Mucosa of rectum (tissue), 2 donors: ENCODE results near the gene GYG2.

Source experiments
- H3K27ac ChIP-seq, 2 donors: one replicate each; pipeline ENCODE4 v1.7.0; 2013; ENCODE audit warnings: inconsistent platforms in 2 of 2, low read depth in 2 of 2, low read length in 2 of 2
- H3K27me3 ChIP-seq, 2 donors: one replicate each; pipeline ENCODE4 v1.7.0; 2013; ENCODE audit warnings: low read length in 2 of 2; ENCODE audit not compliant: control insufficient read depth in 2 of 2, insufficient read depth in 2 of 2
- H3K36me3 ChIP-seq, 2 donors: one replicate each; pipeline ENCODE4 v1.7.0; 2013; ENCODE audit warnings: low read length in 2 of 2; ENCODE audit not compliant: control insufficient read depth in 2 of 2, insufficient read depth in 2 of 2
- H3K4me1 ChIP-seq, 2 donors: one replicate each; pipeline ENCODE4 v1.7.0; 2013; ENCODE audit warnings: low read length in 2 of 2, mild to moderate bottlenecking in 1 of 2; ENCODE audit not compliant: control insufficient read depth in 2 of 2, insufficient read depth in 2 of 2
- H3K4me3 ChIP-seq, 2 donors: one replicate each; pipeline ENCODE4 v1.7.0; 2013; ENCODE audit warnings: low read length in 2 of 2
- H3K9ac ChIP-seq, 2 donors: one replicate each; pipeline ENCODE4 v1.7.0; 2013; ENCODE audit warnings: low read length in 2 of 2, low read depth in 1 of 2, mild to moderate bottlenecking in 1 of 2
- H3K9me3 ChIP-seq, 2 donors: one replicate each; pipeline ENCODE4 v1.7.0; 2013; ENCODE audit warnings: low read length in 2 of 2; ENCODE audit not compliant: control insufficient read depth in 2 of 2
- donor health status: healthy.
- donor health status: Normal muscosa, but diverticular disease.

The GYG2 gene

DNA sequence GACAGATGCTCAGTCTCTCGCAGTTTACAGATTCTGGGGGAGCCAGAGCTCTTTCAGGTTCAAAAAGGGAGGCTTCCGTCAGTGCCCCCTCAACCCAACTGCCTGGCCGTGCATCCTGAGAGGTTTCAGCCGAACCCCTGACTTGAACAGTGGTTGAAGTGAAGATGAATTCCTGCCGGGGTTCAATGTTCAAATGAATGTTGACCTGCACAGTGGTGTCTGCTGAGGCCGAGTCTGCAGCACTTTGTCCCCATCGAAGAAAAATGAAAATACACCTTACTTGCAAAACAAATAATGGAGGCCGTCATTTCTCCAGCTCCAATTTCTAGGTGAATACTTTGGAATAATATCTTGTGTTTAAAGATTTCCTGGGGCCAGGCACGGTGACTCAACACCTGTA, 33.7 kb downstream of the GYG2 start:
- Histone ChIP-seq H3K4me1 (no peaks in the 10 kb centered on the region), H3K27me3 (no peaks in the 10 kb centered on the region), H3K9ac (no peak overlapping the region), H3K27ac (no peak overlapping the region), H3K9me3 (no peaks in the 10 kb centered on the region), H3K4me3 (no peak overlapping the region), H3K36me3 (no peaks in the 10 kb centered on the region)

DNA sequence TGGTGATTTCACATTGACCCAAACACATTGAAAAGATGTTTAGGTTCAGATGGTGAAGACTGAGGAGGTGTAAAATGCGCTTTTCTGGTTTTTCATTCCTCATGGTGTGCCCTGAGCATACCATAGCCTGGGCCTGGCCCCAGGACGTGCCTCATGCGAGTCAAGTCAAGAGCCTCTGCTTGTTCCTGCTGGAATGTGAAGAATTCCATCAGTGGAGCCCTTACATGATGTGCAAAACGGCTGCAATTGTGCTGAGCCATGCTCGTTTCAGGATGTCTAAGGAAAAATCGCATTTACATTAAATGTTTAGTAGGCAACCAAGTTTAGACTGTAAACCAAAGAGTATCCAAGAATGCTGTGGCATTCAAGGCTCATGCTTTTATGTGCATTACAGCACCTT, 34.9 kb downstream of the GYG2 start:
- Histone ChIP-seq H3K4me1 (no peaks in the 10 kb centered on the region), H3K4me3 (no peak overlapping the region), H3K27ac (no peak overlapping the region), H3K36me3 (no peaks in the 10 kb centered on the region), H3K27me3 (no peaks in the 10 kb centered on the region), H3K9me3 (no peaks in the 10 kb centered on the region), H3K9ac (no peak overlapping the region)

DNA sequence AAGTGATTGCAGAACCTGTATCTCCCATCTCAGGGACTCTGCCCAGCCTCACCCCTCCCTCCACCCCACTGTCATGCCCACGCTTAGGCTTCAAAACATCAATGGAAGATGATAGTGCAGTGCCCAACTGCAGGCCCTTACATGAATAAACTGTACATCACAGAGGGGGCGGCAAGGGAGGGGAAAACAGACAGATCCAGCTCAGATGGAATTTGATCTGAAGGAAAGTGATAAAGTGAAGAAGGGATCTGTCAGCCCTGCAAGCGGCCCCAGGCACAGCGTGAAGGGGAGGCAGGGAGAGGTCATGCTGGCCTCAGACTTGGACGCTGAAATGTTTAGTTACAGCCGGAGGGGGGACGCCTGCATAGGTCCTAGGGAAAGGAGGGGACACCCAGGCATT, 38.5 kb downstream of the GYG2 start:
- Histone ChIP-seq H3K27me3 (no peaks in the 10 kb centered on the region), H3K4me1 (no peaks in the 10 kb centered on the region), H3K9ac (no peak overlapping the region), H3K27ac (no peak overlapping the region), H3K9me3 (peaks cover 0 to 2% of the 10 kb centered on the region in 2 donors), H3K4me3 (no peak overlapping the region), H3K36me3 (no peaks in the 10 kb centered on the region)

DNA sequence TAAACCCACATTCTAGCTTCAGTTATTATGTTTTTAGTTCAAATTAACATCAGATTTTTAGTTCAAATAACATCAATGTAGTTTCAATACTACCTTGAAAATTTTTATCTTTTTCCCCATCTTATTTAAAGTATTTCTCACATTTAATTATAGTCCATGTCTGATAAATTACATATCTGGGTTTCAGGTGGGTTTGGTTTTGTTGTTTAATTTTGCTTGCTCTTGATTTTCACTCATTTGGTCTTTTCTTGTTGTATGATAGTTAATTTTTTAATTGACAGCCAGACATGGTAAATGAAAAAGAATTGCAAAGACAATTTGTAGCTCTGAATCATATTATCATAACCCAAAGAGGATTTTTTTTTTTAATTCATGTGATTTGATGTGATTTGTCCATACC, 41.9 kb downstream of the GYG2 start:
- Histone ChIP-seq H3K36me3 (no peaks in the 10 kb centered on the region), H3K27ac (no peak overlapping the region), H3K4me3 (no peak overlapping the region), H3K9me3 (peaks cover 0 to 2% of the 10 kb centered on the region in 2 donors), H3K9ac (no peak overlapping the region), H3K27me3 (no peaks in the 10 kb centered on the region), H3K4me1 (no peaks in the 10 kb centered on the region)

DNA sequence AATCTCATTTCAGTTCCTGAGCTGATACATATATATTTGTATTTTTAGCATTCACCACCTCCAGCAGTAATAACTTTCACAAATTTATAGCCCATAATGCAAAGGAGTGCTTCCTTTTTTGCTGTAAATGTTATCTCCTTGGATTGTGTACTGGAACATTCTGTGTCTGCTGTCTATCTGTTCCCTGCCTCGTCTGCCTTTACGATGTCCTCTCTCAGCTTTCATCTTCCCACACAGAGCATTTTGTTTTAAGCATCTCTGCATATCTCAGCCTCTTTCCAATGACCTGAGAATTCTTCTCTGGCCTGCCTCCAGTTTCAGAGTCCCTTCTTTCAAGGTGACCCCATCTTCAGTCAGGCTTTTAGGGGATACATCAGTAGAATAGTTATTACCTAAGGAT, 43.1 kb downstream of the GYG2 start:
- Histone ChIP-seq H3K4me1 (no peaks in the 10 kb centered on the region), H3K4me3 (no peak overlapping the region), H3K27ac (no peak overlapping the region), H3K9me3 (peaks cover 0 to 2% of the 10 kb centered on the region in 2 donors), H3K9ac (no peak overlapping the region), H3K27me3 (no peaks in the 10 kb centered on the region), H3K36me3 (no peaks in the 10 kb centered on the region)

DNA sequence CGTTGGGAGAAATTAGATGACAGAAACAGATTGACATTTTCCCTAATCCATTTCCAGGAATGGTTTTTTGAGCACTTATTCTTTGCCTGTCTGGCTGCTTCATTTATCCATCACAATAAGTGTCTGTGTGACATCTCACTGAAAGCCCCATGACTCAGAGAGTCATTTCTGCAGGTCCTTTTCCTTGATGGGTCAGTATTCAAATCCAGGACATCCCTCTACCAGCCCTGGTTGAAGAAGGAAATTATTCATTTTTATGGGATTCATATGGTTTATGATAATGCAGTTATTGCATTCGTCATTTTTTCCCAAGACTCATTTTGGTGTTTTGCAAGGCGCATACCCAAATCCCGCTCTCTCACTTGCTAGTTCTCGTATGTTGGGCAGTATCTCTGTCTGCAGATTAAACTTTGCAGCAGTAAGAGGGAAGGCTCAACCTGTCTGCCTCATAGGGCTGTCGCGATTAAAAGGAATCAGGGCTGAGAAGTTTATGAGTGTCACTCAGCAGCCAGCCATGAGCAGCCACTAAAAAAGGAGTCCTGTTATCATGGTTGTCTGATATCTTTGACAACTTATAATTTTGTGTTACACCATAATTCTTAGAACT, 44.0 kb downstream of the GYG2 start:
- H3K4me3 ChIP-seq, result no peak overlapping the region
- H3K27ac ChIP-seq, result no peak overlapping the region
- H3K36me3 ChIP-seq, result no peaks in the 10 kb centered on the region
- no peaks in the 10 kb centered on the region for H3K4me1 ChIP-seq
- H3K27me3 ChIP-seq, result no peaks in the 10 kb centered on the region
- H3K9ac ChIP-seq, result no peak overlapping the region
- H3K9me3 ChIP-seq, result peaks cover 0 to 2% of the 10 kb centered on the region in 2 donors

DNA sequence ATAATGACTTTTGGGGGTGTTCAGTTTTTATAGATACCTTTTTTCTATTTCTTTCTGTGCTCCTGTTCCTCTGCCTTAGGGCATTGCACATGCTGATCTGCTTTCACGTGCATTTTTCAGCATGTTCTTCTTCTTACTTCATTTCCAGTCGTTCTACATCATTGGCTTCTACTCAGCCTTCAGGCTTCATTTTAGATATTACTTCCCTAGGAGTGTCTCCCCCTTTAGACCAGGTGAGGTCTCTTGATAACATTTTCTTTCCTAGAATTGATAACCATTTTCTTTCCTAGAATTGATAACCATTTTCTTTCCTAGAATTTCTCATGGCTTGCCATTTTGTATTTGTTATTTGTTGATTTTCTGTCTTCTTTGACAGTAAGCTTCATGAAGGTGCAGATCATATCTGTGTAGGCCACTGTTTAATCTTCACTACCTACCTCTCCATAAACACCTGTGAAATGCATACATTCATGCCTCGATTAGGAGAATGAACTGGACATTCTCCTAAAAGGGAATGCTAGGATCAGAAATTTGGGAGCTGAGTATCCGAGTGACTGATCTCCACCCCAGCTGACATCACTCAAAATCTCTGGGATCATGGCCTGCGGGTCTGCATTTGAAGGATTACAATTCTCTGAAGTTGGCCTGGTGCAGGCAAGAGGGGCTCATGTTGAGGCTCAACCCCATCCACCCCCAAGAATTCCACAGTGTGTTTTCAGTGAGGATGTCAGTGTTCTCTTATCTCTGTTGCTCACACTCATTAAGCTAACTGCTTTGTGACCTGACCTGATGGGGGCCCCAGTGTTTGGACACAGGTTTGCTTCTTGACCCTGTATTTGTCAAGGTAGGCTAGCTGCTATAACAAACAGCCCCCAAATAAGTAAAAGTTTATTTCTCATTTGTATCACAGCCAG, 45.7 kb downstream of the GYG2 start:
- H3K27ac ChIP-seq, result no peak overlapping the region
- H3K4me1 ChIP-seq, result no peaks in the 10 kb centered on the region
- no peaks in the 10 kb centered on the region for H3K36me3 ChIP-seq
- H3K9ac ChIP-seq, result no peak overlapping the region
- no peaks in the 10 kb centered on the region for H3K27me3 ChIP-seq
- H3K9me3 ChIP-seq, result no peaks in the 10 kb centered on the region
- H3K4me3 ChIP-seq, result no peak overlapping the region

DNA sequence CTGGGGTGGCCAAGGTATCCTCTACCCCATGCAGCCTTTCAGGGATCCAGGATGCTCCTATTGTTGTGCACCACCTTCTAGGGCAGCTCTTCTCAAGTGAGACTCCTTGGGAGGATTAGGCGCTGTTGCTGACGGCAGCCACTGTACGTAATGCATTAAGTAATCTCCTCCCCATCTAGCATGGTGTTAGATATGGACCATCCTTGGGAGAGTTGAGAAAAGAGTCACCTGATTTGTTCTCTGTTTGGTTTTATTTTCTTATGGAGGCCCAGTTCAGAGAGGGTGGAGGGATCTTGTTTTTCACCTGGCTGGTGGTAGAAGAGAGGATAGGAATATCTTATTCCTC, 46.4 kb downstream of the GYG2 start:
- H3K4me1 ChIP-seq, result no peaks in the 10 kb centered on the region
- no peak overlapping the region for H3K4me3 ChIP-seq
- no peak overlapping the region for H3K27ac ChIP-seq
- no peaks in the 10 kb centered on the region for H3K36me3 ChIP-seq
- no peaks in the 10 kb centered on the region for H3K9me3 ChIP-seq
- no peak overlapping the region for H3K9ac ChIP-seq
- no peaks in the 10 kb centered on the region for H3K27me3 ChIP-seq

DNA sequence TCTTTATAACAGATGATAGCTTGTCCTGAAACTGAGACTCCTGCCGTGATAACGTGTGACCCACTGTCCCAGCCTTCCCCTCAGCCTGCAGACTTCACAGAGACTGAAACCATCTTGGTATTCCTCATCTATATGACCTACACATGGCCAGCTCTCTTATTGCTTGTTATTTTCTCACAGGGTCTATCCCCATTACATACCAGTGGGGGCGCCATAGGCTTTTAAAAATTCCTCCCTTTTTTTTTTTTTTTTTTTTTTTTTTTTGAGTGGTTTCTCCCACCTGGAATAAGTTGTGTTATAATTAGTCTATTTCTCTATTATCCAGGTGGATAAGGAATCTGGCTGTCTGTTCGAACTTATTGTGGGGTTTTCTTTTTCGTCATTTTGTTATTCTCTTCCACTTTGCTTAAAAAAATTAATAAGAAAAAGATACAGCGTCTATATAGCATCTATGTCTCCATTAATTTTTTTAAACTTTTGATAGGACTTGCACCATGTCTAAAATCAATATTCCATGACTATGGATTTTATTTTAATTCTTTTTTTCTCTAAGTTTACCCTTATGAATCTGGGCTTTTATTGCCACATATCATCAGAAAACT, 47.2 kb downstream of the GYG2 start:
- Histone ChIP-seq H3K4me1 (no peaks in the 10 kb centered on the region), H3K27ac (no peak overlapping the region), H3K9me3 (no peaks in the 10 kb centered on the region), H3K4me3 (no peak overlapping the region), H3K9ac (no peak overlapping the region), H3K27me3 (no peaks in the 10 kb centered on the region), H3K36me3 (no peaks in the 10 kb centered on the region)

DNA sequence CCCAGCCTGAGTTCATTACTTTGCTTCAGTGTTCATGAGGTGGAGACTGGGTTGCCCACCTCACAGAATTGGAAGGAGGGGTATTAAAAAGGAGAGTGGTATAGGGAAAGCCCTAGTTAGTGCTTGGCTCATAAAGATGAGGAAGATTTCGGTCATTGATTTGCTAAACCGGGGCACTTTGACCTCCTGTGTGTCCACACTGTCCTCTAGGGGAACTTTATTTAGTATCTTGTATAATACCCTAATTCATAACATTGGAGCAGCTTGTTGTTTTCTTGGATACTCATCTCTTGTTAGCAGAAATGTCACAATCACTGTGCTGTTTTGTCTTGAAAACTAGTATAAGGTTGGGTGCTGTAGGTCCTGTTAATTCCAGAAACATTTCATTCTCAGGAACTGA, 49.8 kb downstream of the GYG2 start:
- Histone ChIP-seq H3K27ac (no peak overlapping the region), H3K36me3 (no peaks in the 10 kb centered on the region), H3K27me3 (no peaks in the 10 kb centered on the region), H3K4me3 (no peak overlapping the region), H3K4me1 (no peaks in the 10 kb centered on the region), H3K9ac (no peak overlapping the region), H3K9me3 (no peaks in the 10 kb centered on the region)
